ENCODE results near the gene SLC38A5. TPM values are rescaled to one million over a fixed set of nuclear protein-coding genes. Genes with fewer than 3 reads are reported as not detected.

SLC38A5 gene
- total and polyA plus RNA-seq, 7 donors, result 0.34 to 1.7 (median 0.98) TPM

DNA sequence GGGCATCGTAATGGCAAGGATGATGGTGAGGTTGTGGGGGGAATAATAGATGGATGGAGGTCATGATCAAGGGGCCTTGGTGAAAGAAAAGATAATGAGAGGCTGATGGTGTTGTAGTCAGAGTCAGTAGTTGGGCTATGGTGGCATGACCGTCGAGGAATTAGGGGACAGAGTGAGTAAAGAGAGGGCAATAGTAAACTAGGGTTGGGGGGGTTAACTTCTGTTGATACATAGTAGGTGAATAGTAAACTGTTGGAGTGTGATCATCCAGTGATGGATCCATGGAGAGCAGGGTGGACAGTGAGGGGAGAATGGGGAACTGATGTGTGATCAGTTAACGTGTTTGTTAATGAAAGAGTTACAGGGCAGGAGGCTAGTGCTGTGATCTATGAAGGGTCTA lies 6.9 kb upstream of the SLC38A5 start:
- ATAC-seq (no peak), DNase-seq (no peak)
- TF ChIP-seq CTCF (IDR thresholded peaks at IDR 0.05), result no peak
- Histone ChIP-seq H3K27me3 (ENCODE audit: insufficient read depth in 3 of 3, low read length in 2 of 3) (no peaks in the 10 kb centered on the region), H3K36me3 (ENCODE audit: insufficient read depth in 1 of 2, low read depth in 1 of 2) (peaks cover 0 to 9% of the 10 kb centered on the region in 2 donors), H3K9me3 (no peaks in the 10 kb centered on the region), H3K27ac (peak overlapping the region; percentile 72), H3K4me3 (peak overlapping the region; percentile 70), H3K4me1 (no peaks in the 10 kb centered on the region)
- 61 to 83% (median 68%) methylated on average over 4 of the region's 4 CpGs for WGBS, 3 donors
- intact Hi-C loops (cut with DNase I), result loop anchor here in 1 of 2 donors (10.0 kb wide), 1 partner anchor 402 kb away; the partner anchor contains the start of gene ZNF630

DNA sequence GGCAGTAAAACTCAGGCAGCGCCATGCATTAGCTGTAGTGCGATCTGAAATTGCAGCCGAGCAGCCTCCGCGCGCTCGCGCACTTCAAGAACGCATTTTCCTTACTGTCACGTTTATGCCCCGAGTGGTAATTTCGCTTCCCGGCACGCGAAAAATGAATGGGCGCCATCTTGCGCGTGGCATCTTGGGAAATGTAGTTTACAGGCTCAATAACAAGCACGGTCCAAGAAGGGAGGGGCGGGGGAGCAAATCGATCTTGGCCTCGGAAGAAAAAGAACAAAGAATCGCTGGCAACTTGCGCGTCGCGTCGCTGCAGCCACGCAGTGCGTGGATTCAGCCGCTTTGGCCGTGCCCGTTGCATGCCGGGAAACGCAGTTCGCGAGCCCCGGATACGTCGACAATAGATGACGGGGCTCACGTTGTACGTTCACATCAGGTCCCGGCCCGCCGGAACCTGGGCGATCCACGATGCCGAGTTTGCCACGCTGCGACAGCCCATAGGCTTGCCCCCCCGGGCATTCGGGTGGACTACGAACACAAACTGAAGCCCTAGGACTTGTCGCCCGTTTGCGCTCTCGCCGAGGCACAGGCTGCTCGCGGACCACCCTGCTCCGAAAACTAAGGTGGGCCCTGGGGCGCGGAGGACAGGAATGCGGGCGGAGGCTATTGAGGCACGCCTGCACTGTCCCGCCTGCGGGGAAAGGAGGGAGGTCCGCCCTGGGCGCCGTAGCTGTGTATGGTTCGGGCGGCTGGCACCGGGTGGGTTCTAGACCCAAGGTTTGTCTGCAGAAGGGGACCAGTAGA lies 5.9 kb upstream of the SLC38A5 start, which contains the start of gene FTSJ1:
FTSJ1 (plus strand) TSS at position 426 of the 804 bp plus-strand sequence. CDS start 1,849 bp downstream, outside the sequence.
- Histone ChIP-seq H3K4me1 (no peaks in the 10 kb centered on the region), H3K4me3 (peak within 1 kb of the TSS; percentile 70), H3K27me3 (ENCODE audit: insufficient read depth in 3 of 3, low read length in 2 of 3) (no peaks in the 10 kb centered on the region), H3K36me3 (ENCODE audit: insufficient read depth in 1 of 2, low read depth in 1 of 2) (no peaks in the 10 kb centered on the region), H3K27ac (peak within 1 kb of the TSS; percentile 72), H3K9me3 (no peaks in the 10 kb centered on the region)
- intact Hi-C loops (cut with DNase I), result loop anchor here in 1 of 2 donors (10.0 kb wide), 1 partner anchor 401 kb away; the partner anchor contains the start of gene ZNF630
- no peak for TF ChIP-seq CTCF (IDR thresholded peaks at IDR 0.05)
- WGBS, 3 donors, result 0 to 30% (median 2%) methylated on average over 67 to 75 of the region's 75 CpGs
- DNase-seq (peak; percentile 88 to 93), ATAC-seq (peak; percentile 91 to 96 (median 93))

DNA sequence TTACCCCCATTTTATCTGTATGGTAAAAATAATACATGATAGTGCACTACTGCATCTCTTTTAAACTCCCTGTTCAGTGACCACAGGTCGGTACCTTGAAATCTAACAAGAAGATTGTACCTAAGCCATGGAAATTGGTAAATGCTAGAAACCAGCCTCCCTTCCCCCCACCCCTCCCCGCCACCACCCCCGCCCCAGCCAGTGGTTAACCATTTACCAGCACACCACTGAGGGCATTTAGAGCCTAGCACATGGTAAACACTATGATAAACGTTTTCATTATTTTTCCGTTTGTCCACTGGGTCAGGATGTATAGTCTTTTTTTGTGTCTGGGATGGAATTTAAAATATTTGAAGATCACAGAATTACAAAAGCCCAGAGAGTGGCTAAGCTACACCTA lies 5.2 kb upstream of the SLC38A5 start:
- ATAC-seq, result no peak
- no peaks in the 10 kb centered on the region for H3K27me3 ChIP-seq (ENCODE audit: insufficient read depth in 3 of 3, low read length in 2 of 3)
- no peaks in the 10 kb centered on the region for H3K36me3 ChIP-seq (ENCODE audit: insufficient read depth in 1 of 2, low read depth in 1 of 2)
- no peaks in the 10 kb centered on the region for H3K4me1 ChIP-seq
- 0 to 27% (median 3%) methylated on average over 5 of the region's 5 CpGs for WGBS, 3 donors
- H3K9me3 ChIP-seq, result no peaks in the 10 kb centered on the region
- intact Hi-C loops (cut with DNase I), result loop anchor here in 1 of 2 donors (10.0 kb wide), 1 partner anchor 400 kb away; the partner anchor contains the start of gene ZNF630
- H3K4me3 ChIP-seq, result peak overlapping the region; percentile 70
- H3K27ac ChIP-seq, result peak overlapping the region; percentile 72
- no peak for TF ChIP-seq CTCF (IDR thresholded peaks at IDR 0.05)
- no peak for DNase-seq

GRCh38 chrX:48474581-48474980 lies 4.5 kb upstream of the SLC38A5 start:
- intact Hi-C loops (cut with DNase I), result loop anchor here in 1 of 2 donors (10.0 kb wide), 1 partner anchor 400 kb away; the partner anchor contains the start of gene ZNF630
- no peak for TF ChIP-seq CTCF (IDR thresholded peaks at IDR 0.05)
- WGBS, 3 donors, result 68 to 76% (median 72%) methylated on average over 6 of the region's 6 CpGs
- no peaks in the 10 kb centered on the region for H3K9me3 ChIP-seq
- no peak for ATAC-seq
- no peak overlapping the region for H3K4me3 ChIP-seq
- H3K36me3 ChIP-seq (ENCODE audit: insufficient read depth in 1 of 2, low read depth in 1 of 2), result no peaks in the 10 kb centered on the region
- no peak for DNase-seq
- H3K27me3 ChIP-seq (ENCODE audit: insufficient read depth in 3 of 3, low read length in 2 of 3), result no peaks in the 10 kb centered on the region
- H3K4me1 ChIP-seq, result no peaks in the 10 kb centered on the region
- H3K27ac ChIP-seq, result no peak overlapping the region
